ENCODE results near the gene LDB2. TPM values are rescaled to one million over a fixed set of nuclear protein-coding genes. Genes with fewer than 3 reads are reported as not detected.

LDB2 gene
- total and polyA plus RNA-seq, 5 experiments from 2014 or later = 0.38 TPM; not detected in 4

- no peak for ATAC-seq
- Mint-ChIP-seq H3K36me3 (peaks cover 0 to 4% (median 0%) of the 10 kb centered on the region in 3 donors), H3K27me3 (peaks cover 0 to 10% (median 2%) of the 10 kb centered on the region in 5 donors), H3K9me3 (peaks cover 0 to 6% (median 0%) of the 10 kb centered on the region in 9 donors), H3K4me3 (no peak overlapping the region), H3K4me1 (no peaks in the 10 kb centered on the region), H3K27ac (no peak overlapping the region)
- no peak for DNase-seq
- POLR2A ChIA-PET = no interaction called here
These were observed 188.2 kb downstream of the LDB2 start for GRCh38 chr4:16710198-16710597.

- POLR2A ChIA-PET = no interaction called here
These were observed 190.6 kb downstream of the LDB2 start for GRCh38 chr4:16707874-16708273.

GRCh38 chr4:16706251-16706650, 192.2 kb downstream of the LDB2 start:
- POLR2A ChIA-PET = no interaction called here
- Mint-ChIP-seq H3K36me3 (peaks cover 0 to 4% (median 0%) of the 10 kb centered on the region in 3 donors), H3K4me3 (no peak overlapping the region), H3K9me3 (peaks cover 0 to 14% (median 0%) of the 10 kb centered on the region in 9 donors), H3K4me1 (no peaks in the 10 kb centered on the region), H3K27me3 (peaks cover 0 to 18% (median 2%) of the 10 kb centered on the region in 5 donors), H3K27ac (no peak overlapping the region)
- DNase-seq (no peak), ATAC-seq (no peak)

More at GRCh38 chr4:16707874-16708273, 190.6 kb downstream of the LDB2 start:
- peaks cover 0 to 6% (median 0%) of the 10 kb centered on the region in 9 donors for H3K9me3 Mint-ChIP-seq
- peaks cover 0 to 4% (median 0%) of the 10 kb centered on the region in 3 donors for H3K36me3 Mint-ChIP-seq
- DNase-seq = no peak
- H3K4me1 Mint-ChIP-seq = no peaks in the 10 kb centered on the region
- H3K27me3 Mint-ChIP-seq = peaks cover 0 to 14% (median 2%) of the 10 kb centered on the region in 5 donors
- H3K27ac Mint-ChIP-seq = no peak overlapping the region
- H3K4me3 Mint-ChIP-seq = no peak overlapping the region
- ATAC-seq = no peak

GRCh38 chr4:16705341-16705740, 193.1 kb downstream of the LDB2 start:
- no peaks in the 10 kb centered on the region for H3K4me1 Mint-ChIP-seq
- H3K4me3 Mint-ChIP-seq = no peak overlapping the region
- DNase-seq (no peak), ATAC-seq (no peak)
- H3K36me3 Mint-ChIP-seq = peaks cover 0 to 4% (median 0%) of the 10 kb centered on the region in 3 donors
- POLR2A ChIA-PET = no interaction called here
- no peak overlapping the region for H3K27ac Mint-ChIP-seq
- peaks cover 0 to 16% (median 0%) of the 10 kb centered on the region in 5 donors for H3K27me3 Mint-ChIP-seq
- peaks cover 0 to 14% (median 0%) of the 10 kb centered on the region in 9 donors for H3K9me3 Mint-ChIP-seq

GRCh38 chr4:16704489-16704888, 194.0 kb downstream of the LDB2 start:
- Mint-ChIP-seq H3K4me1 (no peaks in the 10 kb centered on the region), H3K27ac (no peak overlapping the region), H3K4me3 (no peak overlapping the region), H3K9me3 (peaks cover 0 to 14% (median 0%) of the 10 kb centered on the region in 9 donors), H3K36me3 (peaks cover 0 to 4% (median 0%) of the 10 kb centered on the region in 3 donors), H3K27me3 (peaks cover 0 to 16% (median under 1%) of the 10 kb centered on the region in 5 donors)
- ATAC-seq (no peak), DNase-seq (no peak)
- POLR2A ChIA-PET = no interaction called here

GRCh38 chr4:16695896-16696295, 202.5 kb downstream of the LDB2 start:
- H3K9me3 Mint-ChIP-seq = no peaks in the 10 kb centered on the region
- ATAC-seq = no peak
- H3K4me1 Mint-ChIP-seq = no peaks in the 10 kb centered on the region
- DNase-seq = no peak
- POLR2A ChIA-PET = no interaction called here
- H3K27me3 Mint-ChIP-seq = peaks cover 2 to 12% (median 4%) of the 10 kb centered on the region in 5 donors
- H3K4me3 Mint-ChIP-seq = no peak overlapping the region
- no peaks in the 10 kb centered on the region for H3K36me3 Mint-ChIP-seq
- no peak overlapping the region for H3K27ac Mint-ChIP-seq

- ATAC-seq (no peak), DNase-seq (no peak)
- no peaks in the 10 kb centered on the region for H3K4me1 Mint-ChIP-seq
- no peaks in the 10 kb centered on the region for H3K36me3 Mint-ChIP-seq
- no peak overlapping the region for H3K27ac Mint-ChIP-seq
- no peaks in the 10 kb centered on the region for H3K9me3 Mint-ChIP-seq
- POLR2A ChIA-PET = no interaction called here
- H3K4me3 Mint-ChIP-seq = no peak overlapping the region
- peaks cover 2 to 12% (median 4%) of the 10 kb centered on the region in 5 donors for H3K27me3 Mint-ChIP-seq
These were observed 203.6 kb downstream of the LDB2 start for GRCh38 chr4:16694884-16695276.

- H3K4me1 Mint-ChIP-seq = no peaks in the 10 kb centered on the region
- H3K36me3 Mint-ChIP-seq = no peaks in the 10 kb centered on the region
- no peak overlapping the region for H3K4me3 Mint-ChIP-seq
- no peaks in the 10 kb centered on the region for H3K9me3 Mint-ChIP-seq
- no peak overlapping the region for H3K27ac Mint-ChIP-seq
- peaks cover 2 to 10% (median 4%) of the 10 kb centered on the region in 5 donors for H3K27me3 Mint-ChIP-seq
- POLR2A ChIA-PET = no interaction called here
- DNase-seq (no peak), ATAC-seq (no peak)
These were observed 204.1 kb downstream of the LDB2 start for GRCh38 chr4:16694173-16694883.

GRCh38 chr4:16693641-16694040, 204.8 kb downstream of the LDB2 start:
- no peaks in the 10 kb centered on the region for H3K36me3 Mint-ChIP-seq
- ATAC-seq = no peak
- H3K9me3 Mint-ChIP-seq = no peaks in the 10 kb centered on the region

GRCh38 chr4:16692961-16693506, 205.4 kb downstream of the LDB2 start:
- H3K9me3 Mint-ChIP-seq = no peaks in the 10 kb centered on the region
- no peak overlapping the region for H3K4me3 Mint-ChIP-seq
- ATAC-seq (no peak), DNase-seq (no peak)
- H3K36me3 Mint-ChIP-seq = no peaks in the 10 kb centered on the region
- no peaks in the 10 kb centered on the region for H3K4me1 Mint-ChIP-seq
- POLR2A ChIA-PET = no interaction called here
- no peak overlapping the region for H3K27ac Mint-ChIP-seq
- peaks cover 0 to 9% (median 2%) of the 10 kb centered on the region in 5 donors for H3K27me3 Mint-ChIP-seq

More at GRCh38 chr4:16693641-16694040, 204.8 kb downstream of the LDB2 start:
- POLR2A ChIA-PET = no interaction called here
- Mint-ChIP-seq H3K27ac (no peak overlapping the region), H3K27me3 (peaks cover 2 to 9% (median 4%) of the 10 kb centered on the region in 5 donors), H3K4me1 (no peaks in the 10 kb centered on the region), H3K4me3 (no peak overlapping the region)
- DNase-seq = no peak

- no peak overlapping the region for H3K4me3 Mint-ChIP-seq
- no peak for ATAC-seq
- H3K27me3 Mint-ChIP-seq = peaks cover 2 to 9% (median 3%) of the 10 kb centered on the region in 5 donors
- no peaks in the 10 kb centered on the region for H3K9me3 Mint-ChIP-seq
- no peak overlapping the region for H3K27ac Mint-ChIP-seq
- no peak for DNase-seq
- H3K4me1 Mint-ChIP-seq = no peaks in the 10 kb centered on the region
- H3K36me3 Mint-ChIP-seq = no peaks in the 10 kb centered on the region
- POLR2A ChIA-PET = no interaction called here
These were observed 205.9 kb downstream of the LDB2 start for GRCh38 chr4:16692524-16692923.

GRCh38 chr4:16692046-16692445, 206.4 kb downstream of the LDB2 start:
- POLR2A ChIA-PET = no interaction called here
- H3K4me3 Mint-ChIP-seq = no peak overlapping the region
- H3K36me3 Mint-ChIP-seq = no peaks in the 10 kb centered on the region
- ATAC-seq = no peak
- DNase-seq = no peak
- no peaks in the 10 kb centered on the region for H3K9me3 Mint-ChIP-seq
- H3K4me1 Mint-ChIP-seq = no peaks in the 10 kb centered on the region
- no peak overlapping the region for H3K27ac Mint-ChIP-seq
- peaks cover 0 to 9% (median 2%) of the 10 kb centered on the region in 5 donors for H3K27me3 Mint-ChIP-seq

- H3K27me3 Mint-ChIP-seq = peaks cover 0 to 15% (median 2%) of the 10 kb centered on the region in 5 donors
- H3K27ac Mint-ChIP-seq = no peak overlapping the region
- H3K36me3 Mint-ChIP-seq = no peaks in the 10 kb centered on the region
- no peak for ATAC-seq
- no peaks in the 10 kb centered on the region for H3K4me1 Mint-ChIP-seq
- no peak for DNase-seq
- H3K4me3 Mint-ChIP-seq = no peak overlapping the region
- no peaks in the 10 kb centered on the region for H3K9me3 Mint-ChIP-seq
- POLR2A ChIA-PET = no interaction called here
These were observed 207.0 kb downstream of the LDB2 start for GRCh38 chr4:16691450-16691849.

Measured in naive thymus-derived CD8-positive, alpha-beta T cell (primary cell).